Activated CD4-positive, alpha-beta T cell treated with anti-CD3 and anti-CD28 coated beads, Interleukin-10, Interleukin-2, amounts not matched to agents 100 ng/mL and 50 ng/mL, durations not matched to agents 16 hours and 8 hours (primary cell): Measurements from ENCODE around the gene C11orf68.
A peak's percentile ranks its signal among the peaks of the same experiment; 100 is the strongest.

ENCODE experiments used
- DNase-seq: peaks from one replicate; pipeline ENCODE4 v3.0.0-alpha.2; 2020

Gene C11orf68

DNA sequence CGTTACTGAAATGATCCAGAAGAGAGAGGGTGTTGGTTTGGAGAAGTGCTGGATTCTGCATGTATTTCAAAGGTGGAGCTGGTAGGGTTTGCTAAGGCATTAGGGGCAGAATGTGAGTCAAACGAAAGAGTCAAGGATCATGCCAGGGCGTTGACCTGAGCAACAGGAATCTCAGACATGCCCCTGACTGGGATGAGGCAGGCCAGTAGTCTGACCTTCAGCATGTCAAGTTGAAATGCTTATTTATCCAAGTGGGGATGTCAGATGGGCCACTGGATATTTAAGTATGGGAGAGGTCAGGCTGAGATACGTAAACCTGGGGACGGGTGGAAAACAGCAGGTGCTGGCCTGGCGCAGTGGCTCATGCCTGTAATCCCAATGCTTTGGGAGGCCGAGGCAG lies 23.7 kb upstream of the C11orf68 start:
- DNase-seq: no peak

DNA sequence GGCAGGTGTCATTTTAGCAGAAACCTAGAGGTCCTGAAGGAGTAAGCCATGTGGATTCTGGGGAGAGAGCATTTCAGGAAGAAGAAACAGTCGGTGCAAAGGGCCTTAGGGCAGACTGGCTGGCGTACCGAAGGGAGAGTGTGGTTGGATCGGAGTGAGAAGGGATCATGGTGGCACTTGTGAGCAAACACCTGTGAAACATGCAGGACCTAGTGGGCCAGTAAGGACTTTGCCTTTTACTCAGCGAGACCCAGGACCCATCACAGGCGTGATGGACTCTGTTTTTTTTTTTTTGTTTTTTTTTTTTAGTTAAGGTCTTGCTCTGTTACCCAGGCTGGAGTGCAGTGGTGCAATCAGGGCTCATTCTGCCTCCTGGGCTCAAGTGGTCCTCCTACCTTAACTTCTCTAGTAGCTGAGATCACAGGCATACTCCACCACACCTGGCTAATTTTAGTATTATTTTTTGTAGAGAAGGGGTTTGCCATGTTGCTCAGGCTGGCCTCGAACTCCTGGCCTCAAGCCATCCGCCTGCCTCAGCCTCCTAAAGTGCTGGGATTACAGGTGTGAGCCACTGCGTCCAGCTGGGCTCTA lies 23.0 kb upstream of the C11orf68 start:
- no peak for DNase-seq

DNA sequence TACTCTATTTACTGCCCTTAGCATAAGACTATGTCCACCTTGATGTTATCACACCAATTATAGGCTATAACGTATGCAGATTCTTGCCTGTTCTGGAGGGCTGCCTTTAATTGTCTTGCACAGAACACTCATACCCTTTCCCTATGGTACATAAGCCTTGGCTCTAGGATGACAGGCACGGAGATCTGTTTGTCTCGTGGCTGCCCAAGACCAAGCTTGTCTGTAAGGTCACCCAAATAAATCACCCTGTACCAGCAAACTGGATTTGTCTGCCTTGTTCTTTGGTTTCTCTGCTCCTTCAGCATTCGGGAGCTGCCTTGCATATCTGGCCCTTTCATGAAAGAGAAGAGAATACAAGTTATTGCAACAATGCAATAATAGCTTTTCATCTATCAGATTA lies 18.9 kb upstream of the C11orf68 start:
- DNase-seq: no peak

DNA sequence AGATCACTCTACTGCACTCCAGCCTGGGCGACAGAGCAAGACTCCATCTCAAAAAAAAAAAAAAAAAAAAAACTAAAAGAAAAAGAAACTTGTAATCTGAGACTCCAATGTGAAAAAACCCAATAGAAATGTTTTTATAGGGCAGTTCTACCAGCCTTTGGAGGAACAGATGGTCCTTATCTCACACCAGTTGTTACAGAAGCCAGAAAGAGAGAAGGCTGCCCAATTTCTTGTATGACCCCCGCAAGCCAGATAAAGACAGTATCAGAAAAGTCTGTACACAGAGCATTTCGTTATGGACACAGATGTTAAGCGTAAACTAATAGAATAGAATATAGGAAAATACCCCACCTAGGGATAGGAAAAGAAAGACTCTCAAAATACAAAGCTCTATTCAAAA lies 15.2 kb upstream of the C11orf68 start:
- DNase-seq: no peak

DNA sequence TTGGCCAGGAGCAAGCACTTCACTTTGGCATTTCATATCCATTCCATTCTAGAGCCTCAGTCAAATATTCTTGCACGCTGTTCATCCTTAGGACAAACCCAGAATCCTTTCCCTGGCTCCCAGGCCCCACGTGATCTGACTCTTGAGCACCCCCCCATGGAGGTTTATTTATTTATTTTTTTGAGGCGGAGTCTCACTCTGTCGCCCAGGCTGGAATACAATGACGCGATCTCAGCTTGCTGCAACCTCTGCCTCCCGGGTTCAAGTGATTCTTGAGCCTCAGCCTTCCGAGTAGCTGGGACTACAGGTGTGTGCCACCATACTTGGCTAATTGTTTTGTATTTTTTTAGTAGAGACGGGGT lies 13.7 kb upstream of the C11orf68 start:
- no peak for DNase-seq

DNA sequence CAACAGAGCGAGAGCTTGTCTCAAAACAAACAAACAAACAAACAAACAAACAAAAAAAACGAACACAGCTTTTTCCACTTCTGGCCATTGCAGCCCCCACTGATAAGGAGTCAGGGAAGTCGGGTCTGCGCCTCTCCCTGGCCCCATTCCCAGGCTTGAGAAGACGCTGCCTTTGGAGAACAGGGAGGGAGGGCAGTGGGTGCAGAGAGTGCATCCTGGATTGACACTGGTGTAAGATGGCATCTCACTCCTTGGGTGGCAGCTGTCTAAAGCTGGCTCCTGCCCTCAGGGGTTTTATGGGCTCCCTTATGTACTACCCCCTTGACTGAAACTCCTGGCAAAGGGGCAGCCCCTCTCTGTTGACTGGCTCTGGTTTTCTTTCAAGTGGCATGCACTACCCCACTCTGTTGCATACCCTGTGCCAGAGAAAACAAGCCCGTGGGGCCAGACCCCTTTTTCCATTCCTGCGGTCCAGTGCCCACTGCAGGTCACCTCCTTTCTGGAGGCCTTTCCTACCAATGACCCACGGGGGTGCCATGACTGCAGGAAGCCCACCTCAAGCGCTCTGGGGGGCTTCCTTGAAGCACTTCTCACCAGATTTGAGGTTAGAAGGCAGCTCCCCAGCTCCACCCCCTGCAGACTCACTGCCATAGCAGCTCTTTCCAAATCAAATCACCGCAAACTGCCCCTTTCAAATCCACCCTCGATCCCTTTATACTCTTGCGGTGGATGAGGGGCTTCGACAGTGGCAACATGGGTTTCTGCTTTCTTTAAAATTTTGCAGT lies 13.1 kb upstream of the C11orf68 start:
- DNase-seq: no peak

DNA sequence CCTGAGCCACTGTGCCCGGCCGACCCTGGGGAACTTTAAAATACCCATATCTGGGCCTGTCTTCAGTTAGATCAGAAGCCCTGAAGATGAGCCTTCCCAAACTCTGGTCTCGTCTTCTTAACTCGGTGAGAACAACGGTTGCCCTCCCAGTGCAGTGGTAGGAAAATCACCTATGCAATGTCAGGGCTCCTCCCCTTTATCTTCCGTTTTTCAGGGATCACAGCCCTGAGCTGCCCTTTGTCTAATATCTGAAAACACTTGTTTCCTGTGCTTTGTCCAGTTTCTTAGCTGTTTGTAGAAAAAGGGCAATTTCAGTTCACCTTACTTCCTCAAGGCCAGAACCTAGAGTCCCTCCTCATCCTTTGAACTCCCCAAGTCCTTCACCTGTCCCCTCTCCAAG lies 9.8 kb upstream of the C11orf68 start:
- no peak for DNase-seq

DNA sequence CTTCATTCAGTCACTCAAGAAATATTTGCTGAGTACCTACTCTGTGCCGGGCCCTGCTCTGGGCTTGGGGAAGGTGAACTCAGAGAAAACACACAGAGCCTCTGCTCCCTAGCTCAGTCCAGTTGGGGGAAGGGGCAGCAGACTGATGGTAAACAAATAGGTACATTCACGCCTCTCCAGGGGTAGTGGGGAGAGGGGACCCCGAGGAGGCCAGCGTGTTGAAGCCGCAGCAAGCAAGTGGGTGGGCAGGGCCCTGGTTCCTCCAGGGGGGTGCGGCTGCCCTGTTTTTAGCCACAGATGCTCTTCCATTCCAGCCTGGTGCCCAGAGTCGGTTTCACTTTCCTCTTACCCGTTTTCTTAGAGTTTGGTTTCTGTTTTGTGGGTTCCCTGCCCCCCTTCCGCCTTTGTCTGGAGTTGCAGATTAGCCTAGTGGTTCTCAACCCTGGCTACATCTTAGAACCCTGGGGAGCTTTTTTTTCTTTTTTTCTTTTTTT lies 9.1 kb upstream of the C11orf68 start:
- DNase-seq: peak; percentile 87

DNA sequence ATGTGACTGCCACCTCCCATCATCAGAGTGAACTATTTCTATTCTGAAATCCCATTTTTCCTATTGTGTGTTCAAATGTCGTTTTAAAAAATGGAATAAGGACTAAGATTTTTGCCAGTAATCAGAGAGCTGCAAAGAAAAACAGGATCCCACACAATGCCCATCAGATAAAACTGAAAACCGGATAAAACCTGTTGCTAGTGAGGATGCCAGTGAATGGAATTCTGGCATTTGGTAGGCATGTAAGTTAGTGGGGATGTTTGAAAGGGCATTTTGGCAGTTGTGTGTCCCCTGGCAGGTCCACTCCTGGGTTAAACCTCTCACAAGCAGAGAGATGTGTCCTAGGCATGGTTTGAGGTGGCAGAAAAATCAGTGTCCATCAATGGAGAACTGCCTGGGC lies 6.5 kb upstream of the C11orf68 start:
- no peak for DNase-seq

DNA sequence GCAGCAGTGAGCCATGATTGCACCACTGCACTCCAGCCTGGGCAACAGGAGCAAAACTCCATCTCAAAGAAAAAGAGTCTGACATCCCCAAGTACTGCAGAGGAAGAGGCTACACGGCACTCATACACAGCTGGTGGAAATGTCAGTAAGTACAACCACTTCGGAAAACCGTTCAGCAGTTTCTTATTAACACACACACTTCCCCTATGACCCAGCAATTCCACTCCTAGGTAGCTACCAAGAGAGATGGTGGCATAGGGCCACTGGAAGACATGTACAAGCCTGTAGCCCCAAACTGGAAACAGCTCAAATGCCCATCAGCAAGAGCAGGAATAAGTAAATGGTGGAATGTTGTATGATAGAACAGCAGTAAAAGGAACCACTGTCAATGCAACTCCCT lies 3.7 kb upstream of the C11orf68 start:
- DNase-seq: no peak

DNA sequence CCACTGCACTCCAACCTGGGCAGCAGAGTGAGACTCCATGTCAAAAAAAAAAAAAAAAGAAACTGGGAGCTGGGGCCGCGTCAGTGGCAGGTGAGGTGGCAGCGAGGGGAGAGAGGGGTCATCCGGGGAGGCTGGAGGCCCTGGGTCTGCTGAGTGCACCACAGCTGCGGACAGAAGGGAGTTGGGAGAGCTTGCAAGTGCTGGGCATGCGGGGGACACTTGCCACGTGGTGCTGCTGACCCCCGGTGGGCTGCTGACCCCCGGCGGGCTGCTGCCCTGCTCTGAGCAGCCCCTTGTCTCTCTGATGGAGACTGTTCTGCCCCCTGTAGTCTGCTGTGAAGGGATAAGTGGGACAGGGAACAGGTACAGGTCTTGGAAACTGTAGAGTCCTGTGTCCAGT lies 3.0 kb upstream of the C11orf68 start:
- no peak for DNase-seq

DNA sequence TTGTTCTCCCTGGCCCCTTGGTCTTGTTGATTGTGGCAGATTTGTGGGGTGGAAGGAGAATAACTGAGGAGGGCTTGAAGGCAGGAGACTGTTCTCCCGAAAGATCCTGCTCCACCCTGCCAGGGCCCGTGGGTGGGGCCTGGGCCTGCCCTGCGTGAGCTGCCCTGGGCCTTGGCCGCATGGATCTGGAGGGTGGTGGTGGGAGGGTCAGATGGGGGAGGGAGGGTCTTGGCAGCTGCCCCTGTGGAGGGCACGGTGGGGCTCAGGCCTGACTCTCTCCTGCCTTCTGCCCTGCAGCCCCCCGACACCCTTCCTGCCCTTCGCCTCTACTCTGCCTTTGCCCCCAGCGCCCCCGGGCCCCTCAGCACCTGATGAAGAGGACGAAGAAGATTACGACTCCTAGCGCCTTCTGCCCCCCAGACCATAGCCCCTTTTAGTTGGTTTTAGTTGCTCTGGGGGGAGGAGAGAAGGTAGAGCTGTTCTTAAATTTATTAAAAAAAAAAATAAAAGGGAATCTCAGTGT lies 2.2 kb upstream of the C11orf68 start:
- DNase-seq: no peak

DNA sequence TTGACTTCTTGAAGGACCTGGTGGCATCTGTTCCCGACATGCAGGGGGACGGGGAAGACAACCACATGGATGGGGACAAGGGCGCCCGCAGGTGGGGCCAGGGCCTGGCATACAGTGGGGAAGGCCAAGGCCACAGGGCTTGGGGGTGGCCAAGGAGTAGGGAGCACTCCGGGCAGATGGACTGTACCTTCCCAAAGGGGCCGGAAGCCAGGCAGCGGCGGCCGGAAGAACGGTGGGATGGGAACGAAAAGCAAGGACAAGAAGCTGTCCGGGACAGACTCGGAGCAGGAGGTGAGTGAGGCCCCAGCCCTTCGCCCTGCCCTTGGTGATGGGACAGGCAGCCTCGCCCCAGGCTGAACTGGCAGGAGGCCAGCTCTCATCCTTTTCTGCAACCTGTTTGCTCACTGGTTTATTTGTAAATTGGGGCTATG lies 1.5 kb upstream of the C11orf68 start:
- DNase-seq: no peak

DNA sequence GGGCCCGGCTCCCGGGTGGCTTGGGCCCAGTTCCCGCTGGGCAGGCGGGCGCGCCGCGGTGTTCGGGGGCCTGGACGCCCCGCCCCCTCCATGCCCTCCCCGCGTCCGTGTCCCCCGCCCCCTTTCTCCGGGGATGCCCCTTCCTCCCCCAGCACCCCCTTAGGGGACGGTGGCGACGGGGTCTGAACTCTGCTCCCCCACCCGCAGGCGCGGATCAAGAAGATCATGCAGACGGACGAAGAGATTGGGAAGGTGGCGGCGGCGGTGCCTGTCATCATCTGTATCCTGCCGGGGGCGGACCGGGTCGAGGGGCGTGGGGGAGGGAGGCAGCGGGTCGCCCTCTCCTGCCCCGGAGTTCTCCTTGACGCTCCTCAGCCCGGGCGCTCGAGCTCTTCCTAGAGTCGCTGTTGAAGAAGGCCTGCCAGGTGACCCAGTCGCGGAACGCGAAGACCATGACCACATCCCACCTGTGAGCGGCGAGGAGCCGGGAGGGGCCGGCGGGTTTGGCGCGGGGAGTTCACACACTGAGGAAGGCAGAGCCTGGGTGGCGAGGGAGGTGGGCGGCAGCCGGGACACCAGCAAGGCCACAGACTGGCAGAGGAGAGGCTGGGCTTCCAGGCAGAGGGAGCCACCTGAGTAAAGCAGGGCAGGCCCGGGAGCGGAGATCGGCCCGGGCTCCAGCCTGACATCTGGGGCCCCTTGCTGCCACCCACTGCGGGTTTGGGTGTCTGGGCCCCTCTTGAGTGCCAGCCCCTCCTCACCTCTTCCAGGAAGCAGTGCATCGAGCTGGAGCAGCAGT lies 910 bp upstream of the C11orf68 start:
- no peak for DNase-seq

DNA sequence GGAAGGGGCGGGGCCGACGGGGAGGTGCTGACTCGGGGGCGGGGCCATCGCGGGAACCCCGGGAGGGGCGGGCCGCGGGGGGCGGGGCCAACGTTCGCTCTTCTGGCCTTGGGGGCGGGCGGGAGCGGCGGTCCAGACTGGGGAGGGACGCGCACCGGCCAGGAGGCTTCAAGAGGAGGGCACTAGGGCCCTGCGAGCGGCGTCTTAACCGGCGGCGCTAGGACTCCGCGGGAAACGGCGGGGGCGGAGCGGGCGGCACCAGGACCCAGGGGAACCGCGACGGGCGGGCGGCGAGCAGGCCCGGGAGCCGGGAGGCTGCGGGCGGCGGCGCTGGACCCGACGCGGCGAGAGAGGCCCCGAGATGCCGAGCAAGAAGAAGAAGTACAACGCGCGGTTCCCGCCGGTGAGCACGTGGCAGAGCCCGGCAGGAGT lies 295 bp upstream of the C11orf68 start, which contains the start of gene DRAP1:
Gene DRAP1, plus strand, starts transcription at position 286 of the 432 bp plus-strand sequence. Its CDS starts 76 bp downstream, at position 362.
- peak; percentile 99 for DNase-seq

DNA sequence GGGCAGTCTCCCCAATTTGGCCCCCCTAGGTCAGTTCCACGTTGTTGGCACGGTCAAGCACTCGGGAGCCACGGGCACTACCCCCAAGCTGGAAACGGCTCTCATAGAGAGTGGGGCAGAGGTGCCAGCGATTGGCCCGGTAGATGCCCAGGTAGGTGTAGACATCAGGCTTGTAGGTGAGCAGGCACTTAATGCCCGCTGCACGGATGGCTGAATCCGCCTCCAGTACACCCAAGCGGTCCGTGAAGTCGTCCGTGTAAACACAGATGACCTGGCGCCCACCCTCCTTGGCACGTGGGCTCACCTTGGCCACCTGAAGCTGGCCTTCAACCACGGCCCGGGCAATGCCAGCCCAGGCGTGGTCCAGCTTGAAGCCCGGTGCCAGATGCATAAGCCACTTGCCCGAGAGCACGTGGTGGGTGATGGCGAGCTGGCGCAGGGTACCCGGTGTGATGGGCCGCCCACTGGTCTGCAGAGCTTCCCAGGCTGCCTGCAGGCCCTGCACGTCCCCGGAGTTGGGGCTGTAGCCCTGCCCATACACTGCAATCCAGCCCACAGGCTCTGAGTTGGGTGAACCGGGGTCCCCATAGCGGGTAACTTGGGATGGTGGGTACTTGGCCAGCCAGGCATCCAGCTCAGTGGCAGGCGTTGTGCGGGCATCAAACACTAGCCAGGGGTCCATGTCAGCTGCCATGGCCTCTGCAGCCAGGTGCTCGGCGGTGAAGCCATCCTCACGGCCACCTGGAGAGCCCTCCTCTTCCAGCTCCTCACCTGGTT lies 1.2 kb downstream of the C11orf68 start:
- DNase-seq: no peak

DNA sequence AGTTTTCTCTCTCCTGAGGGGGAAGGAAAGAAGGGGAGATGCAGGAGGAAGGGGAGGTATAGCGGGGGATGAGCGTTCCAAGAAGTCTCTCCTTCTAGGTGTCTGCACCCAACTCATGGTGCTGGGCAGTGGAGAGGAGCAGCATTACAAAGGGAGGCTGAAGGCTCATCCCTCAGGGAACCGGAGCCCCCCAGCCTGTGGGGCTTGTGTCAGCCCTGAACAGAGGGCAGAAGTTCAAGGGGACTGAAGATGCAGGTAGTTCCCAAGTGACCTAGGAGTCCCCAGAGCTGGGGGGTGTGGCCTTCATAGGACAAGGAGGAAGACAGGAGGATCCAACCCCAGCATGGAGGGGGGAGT lies 1.8 kb downstream of the C11orf68 start:
- DNase-seq: no peak

DNA sequence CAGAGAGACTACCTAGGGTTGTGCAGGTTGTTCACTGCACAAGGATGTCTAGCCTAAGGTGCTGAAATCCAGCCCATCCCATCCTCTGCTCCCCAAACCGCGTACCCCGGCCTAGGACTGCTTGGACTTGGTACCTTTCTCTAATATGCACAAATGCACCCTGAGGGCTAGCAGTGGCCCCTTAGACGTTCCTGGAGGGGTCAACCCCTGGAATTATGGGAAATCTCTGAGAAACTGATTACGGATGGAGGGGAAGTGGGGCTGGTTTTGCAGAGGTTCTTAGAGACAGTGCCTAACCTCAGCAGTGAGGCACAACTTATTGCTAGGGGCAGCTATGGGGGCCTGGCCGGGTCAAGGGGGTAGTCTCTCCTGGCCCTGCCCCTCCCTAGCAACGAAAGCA lies 2.5 kb downstream of the C11orf68 start:
- no peak for DNase-seq

DNA sequence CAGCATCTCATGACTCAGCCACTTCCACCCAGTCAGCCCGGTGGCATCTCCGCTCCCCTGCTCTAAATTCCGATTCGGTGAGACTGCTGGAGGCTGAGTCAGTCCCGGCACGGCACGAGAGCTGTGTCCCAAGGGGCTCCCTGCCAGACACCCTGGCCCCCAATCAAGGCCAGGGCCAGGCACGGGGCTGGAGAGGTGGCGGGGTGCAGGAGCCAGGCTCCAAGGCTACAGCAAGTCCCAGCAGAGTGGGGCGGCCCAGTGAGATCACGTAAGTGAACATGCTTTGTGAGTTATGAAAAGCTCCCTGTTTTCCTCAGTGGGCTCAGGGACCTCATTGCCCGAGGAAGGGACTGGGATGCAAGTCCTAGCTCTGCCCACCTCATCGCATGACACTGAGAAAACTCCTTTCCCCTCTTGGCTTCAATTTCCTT lies 3.0 kb downstream of the C11orf68 start:
- DNase-seq: no peak

DNA sequence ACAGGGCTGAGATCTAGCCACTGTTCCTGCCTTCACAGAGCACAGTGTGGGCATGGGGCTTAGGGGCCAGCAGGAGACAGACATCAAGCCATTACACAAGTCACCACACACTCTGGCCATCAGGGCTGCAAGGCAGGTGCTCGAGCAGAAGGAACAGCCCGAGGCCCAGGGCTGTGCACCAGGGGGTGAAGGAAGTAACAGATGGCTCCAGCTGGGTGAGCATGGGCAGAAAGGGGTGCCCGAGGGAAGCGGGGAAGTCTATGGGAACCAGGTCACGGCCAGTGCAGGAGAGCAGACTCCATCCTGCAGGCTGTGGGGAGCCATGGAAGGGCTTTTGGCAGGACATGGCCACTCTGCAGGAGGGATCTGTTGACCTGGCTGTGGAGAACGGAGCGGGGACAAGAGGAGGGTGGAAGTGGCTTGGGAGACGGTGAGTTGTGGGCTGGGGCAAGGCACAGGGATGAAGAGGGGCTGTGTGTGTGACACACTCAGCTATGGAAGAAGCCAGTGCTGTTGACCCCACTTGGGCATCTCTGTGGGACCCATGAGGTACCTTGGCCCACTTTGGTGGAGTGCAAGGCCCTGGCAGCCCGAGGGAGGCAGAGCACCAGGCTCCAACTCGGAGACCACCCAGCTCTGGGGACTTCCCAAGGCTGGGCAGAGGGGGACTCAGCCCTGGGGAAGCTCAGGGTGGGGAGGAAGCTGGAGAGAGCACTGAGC lies 3.6 kb downstream of the C11orf68 start:
- DNase-seq: no peak

DNA sequence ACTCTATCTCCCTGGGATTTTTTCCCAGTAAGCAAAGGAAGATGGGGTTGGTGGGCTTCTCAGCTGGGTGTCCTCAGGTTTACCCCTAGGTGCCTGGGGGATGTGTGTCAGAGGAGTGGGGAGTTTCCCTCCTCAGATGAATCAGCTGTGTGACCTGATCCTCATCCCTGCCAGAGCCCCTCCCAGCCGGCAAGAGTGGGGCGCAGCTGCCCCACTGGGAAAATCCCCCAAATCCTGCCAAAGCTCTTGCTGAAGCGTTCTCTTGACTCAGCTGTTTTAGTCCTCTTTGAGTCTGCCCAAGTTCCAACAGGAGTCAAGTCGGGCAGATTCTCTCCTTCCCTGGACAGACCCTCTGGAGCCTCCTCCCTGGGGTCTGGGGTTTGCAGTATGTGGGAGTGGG lies 6.0 kb downstream of the C11orf68 start:
- no peak for DNase-seq
